Large intestine (tissue), 3 donors: Measurements from ENCODE around the gene HPSE2. TPM values are rescaled to one million over a fixed set of nuclear protein-coding genes. Genes with fewer than 3 reads are reported as not detected.

Experiments used
- DNase-seq, 2 donors: peaks; one replicate each; pipeline versions ENCODE4 v3.0.0 to v3.0.0-alpha.2; 2013
- H3K27ac ChIP-seq: one replicate; pipeline ENCODE4 v1.5.1; 2013; ENCODE audit warnings: low read length
- H3K27me3 ChIP-seq: 2 replicates; pipeline ENCODE4 v1.6.1; 2013; ENCODE audit warnings: low read length; ENCODE audit not compliant: control insufficient read depth, insufficient read depth
- H3K36me3 ChIP-seq: 2 replicates; pipeline ENCODE4 v1.6.1; 2013; ENCODE audit warnings: low read length; ENCODE audit not compliant: control insufficient read depth, insufficient read depth
- H3K4me1 ChIP-seq: one replicate; pipeline ENCODE4 v1.6.1; 2013; ENCODE audit warnings: low read length; ENCODE audit not compliant: control insufficient read depth, insufficient read depth
- H3K4me3 ChIP-seq: one replicate; pipeline ENCODE4 v1.5.1; 2013; ENCODE audit warnings: low read length
- H3K9me3 ChIP-seq: one replicate; pipeline ENCODE4 v1.6.1; 2013; ENCODE audit warnings: mild to moderate bottlenecking, low read depth, low read length, moderate library complexity; ENCODE audit not compliant: control insufficient read depth
- WGBS: methylation state at CpG from one replicate; pipeline ENCODE4 v1.1.5; 2013; ENCODE audit warnings: low lambda C conversion rate; ENCODE audit not compliant: insufficient coverage; 5-methylcytosine and 5-hydroxymethylcytosine counted together
- polyA plus RNA-seq: library from polyadenylated mRNA; unstranded; fragments of 120-200 nt; gene quantifications from one replicate; pipeline ENCODE4 v1.2.1, GENCODE V29; 2013

HPSE2 gene
- polyA plus RNA-seq, 1 donor: 6.9 TPM

- no peak for DNase-seq
- no peaks in the 10 kb centered on the region for H3K9me3 ChIP-seq
- no peak overlapping the region for H3K27ac ChIP-seq
- H3K27me3 ChIP-seq: no peaks in the 10 kb centered on the region
- WGBS: 33% methylated on average over 1 of the region's 2 CpGs
- no peaks in the 10 kb centered on the region for H3K4me1 ChIP-seq
- no peaks in the 10 kb centered on the region for H3K36me3 ChIP-seq
- no peak overlapping the region for H3K4me3 ChIP-seq
Observed at GRCh38 chr10:98963608-98964007, 272.0 kb downstream of the HPSE2 start.

- Histone ChIP-seq H3K27ac (no peak overlapping the region), H3K4me3 (no peak overlapping the region), H3K9me3 (no peaks in the 10 kb centered on the region), H3K36me3 (no peaks in the 10 kb centered on the region), H3K4me1 (no peaks in the 10 kb centered on the region), H3K27me3 (no peaks in the 10 kb centered on the region)
- DNase-seq: no peak
- no CpG with 5 or more reads among the region's 2 CpGs for WGBS
Observed at GRCh38 chr10:98959379-98959778, 276.3 kb downstream of the HPSE2 start.

- no CpG with 5 or more reads among the region's 3 CpGs for WGBS
- peak in 1 of 2 donors; percentile 4 for DNase-seq
- H3K27me3 ChIP-seq: no peaks in the 10 kb centered on the region
- no peaks in the 10 kb centered on the region for H3K4me1 ChIP-seq
- H3K9me3 ChIP-seq: no peaks in the 10 kb centered on the region
- H3K27ac ChIP-seq: no peak overlapping the region
- H3K36me3 ChIP-seq: no peaks in the 10 kb centered on the region
- no peak overlapping the region for H3K4me3 ChIP-seq
Observed at GRCh38 chr10:98957801-98958200, 277.9 kb downstream of the HPSE2 start.

GRCh38 chr10:98956576-98957260, 278.9 kb downstream of the HPSE2 start:
- H3K4me1 ChIP-seq: no peaks in the 10 kb centered on the region
- H3K27me3 ChIP-seq: no peaks in the 10 kb centered on the region
- no peak overlapping the region for H3K27ac ChIP-seq
- H3K9me3 ChIP-seq: no peaks in the 10 kb centered on the region
- no peaks in the 10 kb centered on the region for H3K36me3 ChIP-seq
- WGBS: 100% methylated on average over 2 of the region's 4 CpGs
- DNase-seq: no peak
- H3K4me3 ChIP-seq: no peak overlapping the region

- no peaks in the 10 kb centered on the region for H3K36me3 ChIP-seq
- no peaks in the 10 kb centered on the region for H3K4me1 ChIP-seq
- 100% methylated on average over 2 of the region's 6 CpGs for WGBS
- peak in 1 of 2 donors; percentile 0 for DNase-seq
- no peaks in the 10 kb centered on the region for H3K9me3 ChIP-seq
- H3K27me3 ChIP-seq: no peaks in the 10 kb centered on the region
- no peak overlapping the region for H3K4me3 ChIP-seq
- no peak overlapping the region for H3K27ac ChIP-seq
Observed at GRCh38 chr10:98953251-98953650, 282.4 kb downstream of the HPSE2 start.

- Histone ChIP-seq H3K4me3 (no peak overlapping the region), H3K27ac (no peak overlapping the region), H3K27me3 (no peaks in the 10 kb centered on the region), H3K36me3 (no peaks in the 10 kb centered on the region), H3K4me1 (no peaks in the 10 kb centered on the region), H3K9me3 (no peaks in the 10 kb centered on the region)
- peak in 1 of 2 donors; percentile 1 for DNase-seq
- 83% methylated on average over 2 of the region's 2 CpGs for WGBS
Observed at GRCh38 chr10:98951269-98952000, 284.2 kb downstream of the HPSE2 start.

GRCh38 chr10:98950106-98950505, 285.5 kb downstream of the HPSE2 start:
- 70% methylated on average over 2 of the region's 2 CpGs for WGBS
- Histone ChIP-seq H3K4me3 (no peak overlapping the region), H3K36me3 (no peaks in the 10 kb centered on the region), H3K27me3 (no peaks in the 10 kb centered on the region), H3K4me1 (no peaks in the 10 kb centered on the region), H3K27ac (no peak overlapping the region), H3K9me3 (no peaks in the 10 kb centered on the region)
- peak in 1 of 2 donors; percentile 1 for DNase-seq

- Histone ChIP-seq H3K9me3 (no peaks in the 10 kb centered on the region), H3K4me1 (no peaks in the 10 kb centered on the region), H3K36me3 (no peaks in the 10 kb centered on the region), H3K4me3 (no peak overlapping the region), H3K27ac (no peak overlapping the region), H3K27me3 (no peaks in the 10 kb centered on the region)
- DNase-seq: peak in 1 of 2 donors; percentile 0
Observed at GRCh38 chr10:98949306-98949705, 286.3 kb downstream of the HPSE2 start.

GRCh38 chr10:98943681-98944080, 292.0 kb downstream of the HPSE2 start:
- Histone ChIP-seq H3K4me3 (no peak overlapping the region), H3K27me3 (no peaks in the 10 kb centered on the region), H3K4me1 (no peaks in the 10 kb centered on the region), H3K9me3 (no peaks in the 10 kb centered on the region), H3K27ac (no peak overlapping the region), H3K36me3 (no peaks in the 10 kb centered on the region)
- WGBS: no CpG with 5 or more reads among the region's 1 CpG
- DNase-seq: peak in 1 of 2 donors; percentile 0

- H3K9me3 ChIP-seq: no peaks in the 10 kb centered on the region
- no peak for DNase-seq
- H3K4me3 ChIP-seq: no peak overlapping the region
- H3K36me3 ChIP-seq: no peaks in the 10 kb centered on the region
- no CpG with 5 or more reads among the region's 2 CpGs for WGBS
- H3K4me1 ChIP-seq: no peaks in the 10 kb centered on the region
- no peaks in the 10 kb centered on the region for H3K27me3 ChIP-seq
- no peak overlapping the region for H3K27ac ChIP-seq
Observed at GRCh38 chr10:98929709-98930108, 305.9 kb downstream of the HPSE2 start.

GRCh38 chr10:98925651-98926050, 310.0 kb downstream of the HPSE2 start:
- DNase-seq: no peak
- Histone ChIP-seq H3K36me3 (no peaks in the 10 kb centered on the region), H3K27ac (no peak overlapping the region), H3K4me1 (no peaks in the 10 kb centered on the region), H3K27me3 (no peaks in the 10 kb centered on the region), H3K9me3 (no peaks in the 10 kb centered on the region), H3K4me3 (no peak overlapping the region)
- no CpG with 5 or more reads among the region's 1 CpG for WGBS
